ENCODE data around the gene ATP13A2. TPM values are rescaled to one million over a fixed set of nuclear protein-coding genes. Genes with fewer than 3 reads are reported as not detected.

Gene ATP13A2
- total RNA-seq, 2 experiments from 2014 or later, result 25.0 to 28.8 TPM

- no peak for DNase-seq (ENCODE audit: low spot score)
- BruUV-seq (replicated peaks), result no TSS peak
- Histone ChIP-seq H3K27ac (ENCODE audit: low read depth, low read length, poor library complexity, severe bottlenecking) (no peak overlapping the region), H3K79me2 (ENCODE audit: insufficient read depth, low read depth, low read length) (no peaks in the 10 kb centered on the region), H3K9me2 (ENCODE audit: insufficient read depth, low read length) (no peaks in the 10 kb centered on the region), H3K4me1 (ENCODE audit: insufficient read depth, low read length, poor library complexity, severe bottlenecking) (peaks cover 4% of the 10 kb centered on the region), H3K9me3 (ENCODE audit: low read length) (no peaks in the 10 kb centered on the region), H4K20me1 (ENCODE audit: insufficient read depth, low read length) (no peaks in the 10 kb centered on the region), H3K4me2 (ENCODE audit: low read length) (no peak overlapping the region), H2AFZ (ENCODE audit: low read length) (no peak overlapping the region), H3K36me3 (ENCODE audit: insufficient read depth, low read length) (peaks cover 24% of the 10 kb centered on the region), H3K4me3 (ENCODE audit: low read depth, low read length, poor library complexity, severe bottlenecking) (no peak overlapping the region)
- no peak for TF ChIP-seq CTCF (conservative IDR thresholded peaks at IDR 0.05; ENCODE audit: low read length)
- no peak for TF ChIP-seq EZH2phosphoT487 (IDR thresholded peaks at IDR 0.05; ENCODE audit: borderline replicate concordance, low read depth, low read length)
- intact Hi-C loops (cut with micrococcal nuclease; ENCODE audit: unreplicated experiment), result no loop called here
- ChIA-PET POLR2A (no interaction called here), CTCF (ENCODE audit: unreplicated experiment) (no interaction called here)
These were observed 53.3 kb downstream of the ATP13A2 start for GRCh38 chr1:16958475-16958874.

GRCh38 chr1:16957731-16958130 is 54.0 kb downstream of the ATP13A2 start:
- no peaks in the 10 kb centered on the region for H4K20me1 ChIP-seq (ENCODE audit: insufficient read depth, low read length)
- no peak overlapping the region for H2AFZ ChIP-seq (ENCODE audit: low read length)
- H3K9me2 ChIP-seq (ENCODE audit: insufficient read depth, low read length), result no peaks in the 10 kb centered on the region
- peaks cover 4% of the 10 kb centered on the region for H3K4me1 ChIP-seq (ENCODE audit: insufficient read depth, low read length, poor library complexity, severe bottlenecking)
- no peak overlapping the region for H3K4me2 ChIP-seq (ENCODE audit: low read length)
- peaks cover 24% of the 10 kb centered on the region for H3K36me3 ChIP-seq (ENCODE audit: insufficient read depth, low read length)
- intact Hi-C loops (cut with micrococcal nuclease; ENCODE audit: unreplicated experiment), result no loop called here
- H3K9me3 ChIP-seq (ENCODE audit: low read length), result no peaks in the 10 kb centered on the region
- H3K27ac ChIP-seq (ENCODE audit: low read depth, low read length, poor library complexity, severe bottlenecking), result no peak overlapping the region
- H3K79me2 ChIP-seq (ENCODE audit: insufficient read depth, low read depth, low read length), result no peaks in the 10 kb centered on the region
- no peak overlapping the region for H3K4me3 ChIP-seq (ENCODE audit: low read depth, low read length, poor library complexity, severe bottlenecking)
- TF ChIP-seq CTCF (conservative IDR thresholded peaks at IDR 0.05; ENCODE audit: low read length) (no peak), EZH2phosphoT487 (IDR thresholded peaks at IDR 0.05; ENCODE audit: borderline replicate concordance, low read depth, low read length) (no peak)
- DNase-seq (ENCODE audit: low spot score), result no peak
- POLR2A ChIA-PET, result no interaction called here
- CTCF ChIA-PET (ENCODE audit: unreplicated experiment), result no interaction called here
- TSS peak; percentile 41 for BruUV-seq (replicated peaks)

- H3K27ac ChIP-seq (ENCODE audit: low read depth, low read length, poor library complexity, severe bottlenecking), result no peak overlapping the region
- H3K4me3 ChIP-seq (ENCODE audit: low read depth, low read length, poor library complexity, severe bottlenecking), result no peak overlapping the region
- H2AFZ ChIP-seq (ENCODE audit: low read length), result no peak overlapping the region
- POLR2A ChIA-PET, result no interaction called here
- TF ChIP-seq CTCF (conservative IDR thresholded peaks at IDR 0.05; ENCODE audit: low read length) (no peak), EZH2phosphoT487 (IDR thresholded peaks at IDR 0.05; ENCODE audit: borderline replicate concordance, low read depth, low read length) (no peak)
- H3K36me3 ChIP-seq (ENCODE audit: insufficient read depth, low read length), result peaks cover 24% of the 10 kb centered on the region
- no TSS peak for BruUV-seq (replicated peaks)
- intact Hi-C loops (cut with micrococcal nuclease; ENCODE audit: unreplicated experiment), result no loop called here
- DNase-seq (ENCODE audit: low spot score), result no peak
- no peaks in the 10 kb centered on the region for H3K9me3 ChIP-seq (ENCODE audit: low read length)
- no peaks in the 10 kb centered on the region for H3K79me2 ChIP-seq (ENCODE audit: insufficient read depth, low read depth, low read length)
- peaks cover 4% of the 10 kb centered on the region for H3K4me1 ChIP-seq (ENCODE audit: insufficient read depth, low read length, poor library complexity, severe bottlenecking)
- H3K4me2 ChIP-seq (ENCODE audit: low read length), result no peak overlapping the region
- H4K20me1 ChIP-seq (ENCODE audit: insufficient read depth, low read length), result no peaks in the 10 kb centered on the region
- no peaks in the 10 kb centered on the region for H3K9me2 ChIP-seq (ENCODE audit: insufficient read depth, low read length)
- CTCF ChIA-PET (ENCODE audit: unreplicated experiment), result no interaction called here
These were observed 55.0 kb downstream of the ATP13A2 start for GRCh38 chr1:16956775-16957174.
